Measurements from ENCODE around the gene MOGAT2. TPM values are rescaled to one million over a fixed set of nuclear protein-coding genes. Genes with fewer than 3 reads are reported as not detected.

Gene MOGAT2
- not detected in 2 replicates for total RNA-seq

GRCh38 chr11:75717608-75718418 is at the start of gene MOGAT2:
Gene MOGAT2, plus strand, starts transcription at chr11:75717838. Its CDS starts 51 bp downstream, at chr11:75717889.

GRCh38 chr11:75668451-75669297 is 49.0 kb upstream of the MOGAT2 start, which contains the start of gene MAP6:
Gene MAP6, minus strand, starts transcription at chr11:75669038. Its CDS starts 669 bp downstream, at chr11:75668369.

GRCh38 chr11:75768112-75768908 is 50.7 kb downstream of the MOGAT2 start, which contains the start of gene DGAT2:
Gene DGAT2, plus strand, starts transcription at chr11:75768778. Its CDS starts 214 bp downstream, at chr11:75768992.

Other genes starting within 250 kb of the MOGAT2 start
- 9.1 and 16.5 TPM in 2 replicates for gene GDPD5, start 191.9 kb upstream of the MOGAT2 start, total RNA-seq
- gene SERPINH1, start 155.6 kb upstream of the MOGAT2 start, total RNA-seq, result 2,236 and 2,744 TPM in 2 replicates
- 5.6 and 6.1 TPM in 2 replicates for gene MAP6, start 48.8 kb upstream of the MOGAT2 start, total RNA-seq
- gene DGAT2, start 50.9 kb downstream of the MOGAT2 start, total RNA-seq, result 0.70 and 8.5 TPM in 2 replicates
- 12.9 and 18.2 TPM in 2 replicates for gene UVRAG, start 97.4 kb downstream of the MOGAT2 start, total RNA-seq

All from pericardium fibroblast (primary cell).